Aorta (tissue), 5 donors: ENCODE measurements around the gene GPX6. TPM values are rescaled to one million over a fixed set of nuclear protein-coding genes. Genes with fewer than 3 reads are reported as not detected.
"Not testable (repeated sequence)": the region's sequence is repeated elsewhere in the genome, so short reads cannot be mapped to it uniquely, and the experiment has no call there.

Experiments used
- ATAC-seq: fragments of 200-7000 bp; cut with Tn5 transposase; one replicate; pipeline ENCODE4 v1.9.1; 2022; ENCODE audit warnings: moderate library complexity; ENCODE audit not compliant: low FRiP score
- DNase-seq, 2 donors: peaks; one replicate each; pipeline ENCODE4 v3.0.0-alpha.2; 2020
- H3K27ac ChIP-seq, 2 donors: one replicate each; pipeline ENCODE4 v1.5.1; 2013; ENCODE audit warnings: low read length in 2 of 2, mild to moderate bottlenecking in 2 of 2, moderate library complexity in 2 of 2, control low read depth in 1 of 2, inconsistent platforms in 1 of 2, low read depth in 1 of 2
- H3K27me3 ChIP-seq, 2 donors: one replicate each; pipeline ENCODE4 v1.6.1; 2013; ENCODE audit warnings: control low read depth in 1 of 2, low read length in 1 of 2, mild to moderate bottlenecking in 1 of 2, moderate library complexity in 1 of 2; ENCODE audit not compliant: insufficient read depth in 2 of 2, control insufficient read depth in 1 of 2
- H3K36me3 ChIP-seq, 2 donors: one replicate each; pipeline ENCODE4 v1.6.1; 2013; ENCODE audit warnings: control low read depth in 1 of 2, low read length in 1 of 2, mild to moderate bottlenecking in 1 of 2; ENCODE audit not compliant: insufficient read depth in 2 of 2, control insufficient read depth in 1 of 2
- H3K4me1 ChIP-seq, 2 donors: one replicate each; pipeline ENCODE4 v1.6.1; 2013; ENCODE audit warnings: low read length in 2 of 2, control low read depth in 1 of 2, mild to moderate bottlenecking in 1 of 2, moderate library complexity in 1 of 2; ENCODE audit not compliant: insufficient read depth in 2 of 2, control insufficient read depth in 1 of 2
- H3K4me3 ChIP-seq, 2 donors: one replicate each; pipeline ENCODE4 v1.5.1; 2013; ENCODE audit warnings: low read length in 2 of 2, control low read depth in 1 of 2, mild to moderate bottlenecking in 1 of 2
- H3K9me3 ChIP-seq: one replicate; pipeline ENCODE4 v1.6.1; 2013; ENCODE audit warnings: mild to moderate bottlenecking, low read length; ENCODE audit not compliant: control insufficient read depth
- WGBS, 2 donors: extraction: QIAGEN DNeasy Blood & Tissue Kit; methylation state at CpG; one replicate each; pipeline ENCODE4 v1.1.7; 2013; 5-methylcytosine and 5-hydroxymethylcytosine counted together
- intact Hi-C, 2 donors: fragments of 100-400 bp; cut with DNase I; formaldehyde crosslinking; loops; one replicate each; pipeline versions ENCODE4 v1.14.2 to v1.15.0; 2022
- polyA plus RNA-seq, 2 donors: library from polyadenylated mRNA; stranded (reverse); fragments of 200-250 nt; gene quantifications; one replicate each; pipeline ENCODE4 v1.2.3, GENCODE V29; 2013
- total RNA-seq, 2 donors: library from RNA; stranded (reverse); fragmentation: NEBNext Ultra II Directional; extraction: Animal tissue kit (Norgen Biotek cat#: 25700); gene quantifications; one replicate each; pipeline ENCODE4 v1.2.1, GENCODE V29; 2021
- donor health status: healthy with polysubstance abuse.
- donor health status: Bipolar disorder and iron deficiency.
- donor health status: DM: no; HTN: no; CAD: no.
- donor health status: DM: no; HTN: no; CAD: no.
- donor health status: DM: yes; HTN: yes; CAD: no.

The GPX6 gene
- total and polyA plus RNA-seq, 4 donors = not detected

GRCh38 chr6:28474441-28475219 is 41.0 kb downstream of the GPX6 start:
- no peak for DNase-seq
- Histone ChIP-seq H3K4me3 (no peak overlapping the region), H3K27me3 (peaks cover 0 to 1% of the 10 kb centered on the region in 2 donors), H3K36me3 (no peaks in the 10 kb centered on the region), H3K27ac (no peak overlapping the region), H3K9me3 (peaks cover 1% of the 10 kb centered on the region), H3K4me1 (no peaks in the 10 kb centered on the region)
- no peak for ATAC-seq
- intact Hi-C loops = no loop called here
- WGBS, 2 donors = 4 to 5% methylated on average over 18 of the region's 18 CpGs

GRCh38 chr6:28469153-28469745 is 46.3 kb downstream of the GPX6 start:
- H3K9me3 ChIP-seq, intact Hi-C loops, ATAC-seq, H3K36me3 ChIP-seq, DNase-seq, H3K4me1 ChIP-seq, H3K4me3 ChIP-seq, H3K27ac ChIP-seq, H3K27me3 ChIP-seq: not testable (repeated sequence)
- WGBS, 2 donors = 95% methylated on average over 26 to 45 of the region's 45 CpGs

DNA sequence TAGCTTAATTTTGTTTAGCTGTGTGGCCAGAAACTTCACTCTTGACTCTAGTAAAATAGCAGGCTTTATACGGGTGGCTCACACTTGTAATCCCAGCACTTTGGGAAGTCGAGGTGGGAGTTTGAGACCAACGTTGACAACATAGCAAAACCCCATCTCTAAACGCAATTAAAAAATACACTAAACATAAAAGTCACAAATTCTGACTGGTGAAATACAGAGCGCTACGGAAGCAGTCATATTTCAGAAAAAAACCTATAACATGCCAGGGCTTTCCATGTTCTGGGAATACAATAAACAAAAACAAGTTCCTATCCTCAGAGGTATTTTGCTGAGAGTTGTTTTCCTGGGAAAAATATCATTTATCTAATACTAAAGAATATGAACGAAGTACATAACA is 47.5 kb downstream of the GPX6 start:
- H3K36me3 ChIP-seq = no peaks in the 10 kb centered on the region
- intact Hi-C loops = no loop called here
- H3K27ac ChIP-seq = no peak overlapping the region
- no peak for DNase-seq
- 82 to 85% methylated on average over 7 of the region's 7 CpGs for WGBS, 2 donors
- ATAC-seq = no peak
- H3K27me3 ChIP-seq = no peaks in the 10 kb centered on the region
- no peak overlapping the region for H3K4me3 ChIP-seq
- H3K9me3 ChIP-seq = no peaks in the 10 kb centered on the region
- H3K4me1 ChIP-seq = no peaks in the 10 kb centered on the region

DNA sequence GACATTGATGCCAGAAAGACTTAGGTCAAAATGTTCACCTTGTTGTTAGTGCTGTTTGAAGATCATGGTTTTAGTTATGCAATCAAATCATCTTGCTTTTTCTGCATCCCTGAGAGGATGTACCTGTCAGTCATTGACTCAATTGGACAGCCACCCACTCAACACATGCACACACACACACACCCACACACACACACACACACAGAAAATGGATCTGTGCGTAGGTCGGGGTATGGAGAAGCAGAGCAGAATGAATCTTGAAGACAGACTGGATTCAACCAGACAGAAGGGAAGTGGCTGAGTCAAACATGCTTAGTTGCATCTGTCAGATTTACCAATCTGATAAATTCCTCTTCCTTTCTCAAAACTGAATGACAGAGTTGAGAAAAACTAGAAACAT is 53.2 kb downstream of the GPX6 start:
- intact Hi-C loops = no loop called here
- Histone ChIP-seq H3K9me3 (no peaks in the 10 kb centered on the region), H3K4me1 (no peaks in the 10 kb centered on the region), H3K27ac (no peak overlapping the region), H3K27me3 (no peaks in the 10 kb centered on the region), H3K36me3 (no peaks in the 10 kb centered on the region), H3K4me3 (no peak overlapping the region)
- DNase-seq (no peak), ATAC-seq (no peak)
- 61 to 63% methylated on average over 2 of the region's 2 CpGs for WGBS, 2 donors

DNA sequence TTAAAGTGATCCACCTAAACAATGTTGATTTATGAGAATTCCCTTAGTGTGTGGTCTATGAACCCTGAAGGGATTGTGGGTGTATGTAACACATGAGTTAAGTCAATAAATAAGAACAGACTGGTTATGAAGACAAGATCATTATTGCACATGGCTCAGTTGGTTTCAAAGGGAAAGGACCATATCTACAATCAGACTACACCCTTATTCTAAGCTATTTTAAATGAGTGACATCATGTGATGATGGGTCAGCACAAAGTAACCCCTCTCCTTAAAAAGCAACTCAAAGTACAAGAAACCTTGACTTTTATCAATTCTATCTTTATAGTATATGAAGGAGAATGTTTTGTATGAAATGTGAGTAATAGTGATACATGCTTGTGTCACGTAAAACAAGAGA is 57.0 kb downstream of the GPX6 start:
- H3K4me1 ChIP-seq = no peaks in the 10 kb centered on the region
- peaks cover 2% of the 10 kb centered on the region for H3K9me3 ChIP-seq
- ATAC-seq = no peak
- intact Hi-C loops = no loop called here
- H3K27me3 ChIP-seq = no peaks in the 10 kb centered on the region
- no peak for DNase-seq
- no peak overlapping the region for H3K4me3 ChIP-seq
- no peak overlapping the region for H3K27ac ChIP-seq
- H3K36me3 ChIP-seq = no peaks in the 10 kb centered on the region
- WGBS, 2 donors = 61 to 84% methylated on average over 1 of the region's 1 CpG

Other genes with a start within 250 kb of the GPX6 start
- gene ZSCAN26, start 248.7 kb downstream of the GPX6 start, total RNA-seq = 10 to 100 TPM; 15.7 to 22.8 TPM
- gene ZSCAN26, start 248.7 kb downstream of the GPX6 start, polyA plus RNA-seq = 10 to 100 TPM; 15.9 to 16.1 TPM
- gene PGBD1, start 234.2 kb downstream of the GPX6 start, total RNA-seq = 1 to 10 TPM; 6.2 to 6.7 TPM
- 1 to 10 TPM; 3.5 to 7.2 TPM for gene PGBD1, start 234.2 kb downstream of the GPX6 start, polyA plus RNA-seq
- gene ZSCAN31, start 179.6 kb downstream of the GPX6 start, total RNA-seq = 10 to 100 TPM in 1 of 2 donors, 1 to 10 TPM in 1; 8.3 to 10.9 TPM
- 1 to 10 TPM; 4.4 to 7.6 TPM for gene ZSCAN31, start 179.6 kb downstream of the GPX6 start, polyA plus RNA-seq
- gene ZKSCAN3, start 165.8 kb downstream of the GPX6 start, total RNA-seq = 1 to 10 TPM; 4.2 to 8.6 TPM
- gene ZKSCAN3, start 165.8 kb downstream of the GPX6 start, polyA plus RNA-seq = 1 to 10 TPM in 1 of 2 donors, under 1 TPM in 1; 0.50 to 2.7 TPM
- 1 to 10 TPM; 5.0 to 7.0 TPM for gene ZSCAN12, start 116.0 kb downstream of the GPX6 start, total RNA-seq
- gene ZSCAN12, start 116.0 kb downstream of the GPX6 start, polyA plus RNA-seq = 1 to 10 TPM; 2.3 to 3.3 TPM
- 1 to 10 TPM; 2.9 to 4.5 TPM for gene ZSCAN23, start 72.3 kb downstream of the GPX6 start, total RNA-seq
- gene ZSCAN23, start 72.3 kb downstream of the GPX6 start, polyA plus RNA-seq = 1 to 10 TPM in 1 of 2 donors, under 1 TPM in 1; 0.82 to 1.5 TPM
- gene GPX5, start 10.1 kb upstream of the GPX6 start, total RNA-seq = not detected
- not detected for gene GPX5, start 10.1 kb upstream of the GPX6 start, polyA plus RNA-seq